K562 (cell line): Measurements from ENCODE around the gene DENND1A. TPM values are rescaled to one million over a fixed set of nuclear protein-coding genes. Genes with fewer than 3 reads are reported as not detected.

Experiments used
- ZNF23 ChIP-seq: fragments of 250-450 bp; sonication (Bioruptor Pico); IDR thresholded peaks from 2 replicates; pipeline ENCODE4 v1.4.0; 2020; ENCODE audit warnings: mild to moderate bottlenecking
- polyA plus RNA-seq, 8 experiments: library from polyadenylated mRNA; depleted of rRNA in 4 of 8; stranded (reverse) in 5 of 8; unstranded in 3 of 8; fragments of >200 nt; fragmentation: Nextera tagmentation in 2 of 8; fragmentation: Illumina TruSeq in 1 of 8; extraction: Ambion mirVana in 2 of 8; extraction: Trizol in 1 of 8; gene quantifications; 2 replicates each; pipeline versions ENCODE4 v1.2.1 to v1.2.3, GENCODE V29; 2011 to 2014; ENCODE audit warnings: inconsistent platforms in 1 of 8, missing spikeins in 1 of 8
- total RNA-seq, 7 experiments: library from RNA; depleted of rRNA in 6 of 7; stranded (reverse); fragments of >200 nt in 6 of 7; fragmentation: Illumina TruSeq in 2 of 7; extraction: Trizol in 2 of 7; gene quantifications; 2 replicates each; pipeline versions ENCODE4 v1.2.1 to v1.2.3, GENCODE V29; 2011 to 2021; ENCODE audit warnings: low replicate concordance in 1 of 7
- TF ChIP-seq, protein P1 (sequence below), 2 experiments: fragments of 450-650 bp; formaldehyde crosslinking in 1 of 2; IDR thresholded peaks; 2 replicates each; pipeline versions ENCODE4 v1.4.0 to v1.6.1; 2014 to 2020; ENCODE audit warnings: mild to moderate bottlenecking in 2 of 2, borderline replicate concordance in 1 of 2, low read depth in 1 of 2

DENND1A gene
- total and polyA plus RNA-seq, 9 of the 15 experiments (the other 6 are each of a cell fraction or from before 2014, with no cell fraction given) = 7.6 to 29.5 (median 15.7) TPM

DNA sequence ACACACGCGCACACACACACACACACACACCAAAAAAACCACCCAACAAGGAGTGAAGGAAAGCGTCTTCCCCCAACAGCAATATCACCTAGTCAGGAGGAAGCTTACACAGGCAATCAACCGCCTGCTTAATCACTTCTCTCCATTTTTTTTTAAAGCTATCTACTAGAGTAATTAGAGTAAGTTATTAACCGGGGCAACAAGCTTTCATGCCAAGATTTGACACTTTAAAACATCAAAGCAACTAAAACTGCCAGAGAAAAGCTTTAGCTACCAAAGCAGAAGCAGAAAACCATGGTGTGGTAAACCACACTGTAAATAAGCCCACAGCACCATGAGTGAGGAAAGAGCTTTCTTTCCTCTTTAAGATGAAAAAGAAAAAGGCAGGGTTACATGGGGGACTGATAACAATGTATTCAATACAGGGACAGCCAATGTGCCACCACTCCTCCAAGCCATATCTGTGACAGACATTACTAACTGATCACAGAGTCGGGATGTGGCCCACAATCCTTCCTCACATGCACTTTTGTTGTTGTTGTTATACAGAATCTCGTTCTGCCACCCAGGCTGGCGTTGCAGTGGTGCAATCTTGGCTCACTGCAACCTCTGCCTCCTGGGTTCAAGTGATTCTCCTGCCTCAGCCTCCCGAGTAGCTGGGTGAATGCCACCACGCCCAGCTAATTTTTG, 291.8 kb downstream of the DENND1A start (continued):
- TF ChIP-seq, protein P1, sequence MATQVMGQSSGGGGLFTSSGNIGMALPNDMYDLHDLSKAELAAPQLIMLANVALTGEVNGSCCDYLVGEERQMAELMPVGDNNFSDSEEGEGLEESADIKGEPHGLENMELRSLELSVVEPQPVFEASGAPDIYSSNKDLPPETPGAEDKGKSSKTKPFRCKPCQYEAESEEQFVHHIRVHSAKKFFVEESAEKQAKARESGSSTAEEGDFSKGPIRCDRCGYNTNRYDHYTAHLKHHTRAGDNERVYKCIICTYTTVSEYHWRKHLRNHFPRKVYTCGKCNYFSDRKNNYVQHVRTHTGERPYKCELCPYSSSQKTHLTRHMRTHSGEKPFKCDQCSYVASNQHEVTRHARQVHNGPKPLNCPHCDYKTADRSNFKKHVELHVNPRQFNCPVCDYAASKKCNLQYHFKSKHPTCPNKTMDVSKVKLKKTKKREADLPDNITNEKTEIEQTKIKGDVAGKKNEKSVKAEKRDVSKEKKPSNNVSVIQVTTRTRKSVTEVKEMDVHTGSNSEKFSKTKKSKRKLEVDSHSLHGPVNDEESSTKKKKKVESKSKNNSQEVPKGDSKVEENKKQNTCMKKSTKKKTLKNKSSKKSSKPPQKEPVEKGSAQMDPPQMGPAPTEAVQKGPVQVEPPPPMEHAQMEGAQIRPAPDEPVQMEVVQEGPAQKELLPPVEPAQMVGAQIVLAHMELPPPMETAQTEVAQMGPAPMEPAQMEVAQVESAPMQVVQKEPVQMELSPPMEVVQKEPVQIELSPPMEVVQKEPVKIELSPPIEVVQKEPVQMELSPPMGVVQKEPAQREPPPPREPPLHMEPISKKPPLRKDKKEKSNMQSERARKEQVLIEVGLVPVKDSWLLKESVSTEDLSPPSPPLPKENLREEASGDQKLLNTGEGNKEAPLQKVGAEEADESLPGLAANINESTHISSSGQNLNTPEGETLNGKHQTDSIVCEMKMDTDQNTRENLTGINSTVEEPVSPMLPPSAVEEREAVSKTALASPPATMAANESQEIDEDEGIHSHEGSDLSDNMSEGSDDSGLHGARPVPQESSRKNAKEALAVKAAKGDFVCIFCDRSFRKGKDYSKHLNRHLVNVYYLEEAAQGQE (IDR thresholded peaks at IDR 0.05; ENCODE audit: borderline replicate concordance) = peak; percentile 45; the same call in 1 of the 2 replicates
- TF ChIP-seq, protein P1 (CRISPR knock-in tag; IDR thresholded peaks at IDR 0.05; ENCODE audit: low read depth) = no peak
- TF ChIP-seq ZNF23 (CRISPR knock-in tag) = peak; percentile 83
- TF ChIP-seq, all 486 proteins: peak for 7
